Activated T-cell treated with anti-CD3 and anti-CD28 coated beads, Interleukin-2, amount 50 U/mL, for 4 hours (primary cell): ENCODE data around the gene AHSG. TPM values are rescaled to one million over a fixed set of nuclear protein-coding genes. Genes with fewer than 3 reads are reported as not detected.

Source experiments
- ATAC-seq, 2 donors: fragments of 200-7000 bp; cut with Tn5 transposase; one replicate each; pipeline ENCODE4 v1.10.0; 2021
- DNase-seq: peaks from one replicate; pipeline ENCODE4 v3.0.0-alpha.2; 2020
- H3K27me3 Mint-ChIP-seq: one replicate; pipeline ENCODE4 v1.8.0; 2021; ENCODE audit warnings: low read depth, mixed read lengths
- H3K36me3 Mint-ChIP-seq: one replicate; pipeline ENCODE4 v1.8.0; 2022; ENCODE audit warnings: mixed read lengths; ENCODE audit not compliant: insufficient read depth
- H3K4me1 Mint-ChIP-seq: one replicate; pipeline ENCODE4 v1.8.0; 2021; ENCODE audit warnings: low read depth, mixed read lengths
- H3K4me3 Mint-ChIP-seq: one replicate; pipeline ENCODE4 v1.8.0; 2021; ENCODE audit warnings: mild to moderate bottlenecking, moderate library complexity, mixed read lengths
- H3K9me3 Mint-ChIP-seq: one replicate; pipeline ENCODE4 v1.8.0; 2021; ENCODE audit warnings: mixed read lengths
- total RNA-seq, 3 donors: library from RNA; stranded (reverse); gene quantifications; one replicate each; pipeline ENCODE4 v1.2.1, GENCODE V29; 2021

Gene AHSG
- total RNA-seq, 3 donors from 2014 or later, result 0.66 to 0.86 (median 0.84) TPM

- DNase-seq (no peak), ATAC-seq (no peak)
- Mint-ChIP-seq H3K9me3 (no peaks in the 10 kb centered on the region), H3K4me3 (no peak overlapping the region), H3K4me1 (no peaks in the 10 kb centered on the region), H3K27me3 (peaks cover 2% of the 10 kb centered on the region), H3K36me3 (no peaks in the 10 kb centered on the region)
Measured at GRCh38 chr3:186600896-186601295, 12.0 kb upstream of the AHSG start.

GRCh38 chr3:186603159-186603558, 9.7 kb upstream of the AHSG start:
- no peaks in the 10 kb centered on the region for H3K36me3 Mint-ChIP-seq
- DNase-seq (no peak), ATAC-seq (no peak)
- no peaks in the 10 kb centered on the region for H3K9me3 Mint-ChIP-seq
- H3K4me1 Mint-ChIP-seq, result no peaks in the 10 kb centered on the region
- peaks cover 2% of the 10 kb centered on the region for H3K27me3 Mint-ChIP-seq
- H3K4me3 Mint-ChIP-seq, result no peak overlapping the region

- no peaks in the 10 kb centered on the region for H3K4me1 Mint-ChIP-seq
- ATAC-seq (no peak), DNase-seq (no peak)
- H3K4me3 Mint-ChIP-seq, result no peak overlapping the region
- no peaks in the 10 kb centered on the region for H3K27me3 Mint-ChIP-seq
- no peaks in the 10 kb centered on the region for H3K9me3 Mint-ChIP-seq
- no peaks in the 10 kb centered on the region for H3K36me3 Mint-ChIP-seq
Measured at GRCh38 chr3:186605078-186605477, 7.8 kb upstream of the AHSG start.

GRCh38 chr3:186605561-186606545, 7.0 kb upstream of the AHSG start:
- DNase-seq, result no peak
- no peaks in the 10 kb centered on the region for H3K4me1 Mint-ChIP-seq
- H3K4me3 Mint-ChIP-seq, result no peak overlapping the region

GRCh38 chr3:186608624-186609215, 4.1 kb upstream of the AHSG start:
- Mint-ChIP-seq H3K4me3 (no peak overlapping the region), H3K4me1 (no peaks in the 10 kb centered on the region), H3K9me3 (no peaks in the 10 kb centered on the region), H3K36me3 (no peaks in the 10 kb centered on the region), H3K27me3 (no peaks in the 10 kb centered on the region)
- no peak for DNase-seq
- ATAC-seq, result no peak

More at GRCh38 chr3:186605561-186606545, 7.0 kb upstream of the AHSG start:
- H3K9me3 Mint-ChIP-seq, result no peaks in the 10 kb centered on the region
- no peaks in the 10 kb centered on the region for H3K36me3 Mint-ChIP-seq
- ATAC-seq, result no peak
- no peaks in the 10 kb centered on the region for H3K27me3 Mint-ChIP-seq

GRCh38 chr3:186609247-186609868, 3.5 kb upstream of the AHSG start:
- Mint-ChIP-seq H3K27me3 (peaks cover 1% of the 10 kb centered on the region), H3K9me3 (no peaks in the 10 kb centered on the region), H3K4me3 (no peak overlapping the region), H3K36me3 (no peaks in the 10 kb centered on the region), H3K4me1 (peaks cover 2% of the 10 kb centered on the region)
- no peak for DNase-seq
- ATAC-seq, result no peak

- Mint-ChIP-seq H3K27me3 (peaks cover 9% of the 10 kb centered on the region), H3K4me1 (peaks cover 13% of the 10 kb centered on the region), H3K9me3 (no peaks in the 10 kb centered on the region), H3K36me3 (no peaks in the 10 kb centered on the region), H3K4me3 (no peak overlapping the region)
- DNase-seq, result no peak
- ATAC-seq, result no peak
Measured at GRCh38 chr3:186612065-186612464, 795 bp upstream of the AHSG start.

- no peak overlapping the region for H3K4me3 Mint-ChIP-seq
- DNase-seq, result no peak
- ATAC-seq, result no peak
- H3K36me3 Mint-ChIP-seq, result no peaks in the 10 kb centered on the region
- H3K4me1 Mint-ChIP-seq, result peaks cover 17% of the 10 kb centered on the region
- H3K27me3 Mint-ChIP-seq, result peaks cover 24% of the 10 kb centered on the region
- H3K9me3 Mint-ChIP-seq, result no peaks in the 10 kb centered on the region
Measured at GRCh38 chr3:186613637-186614265, 891 bp downstream of the AHSG start.

GRCh38 chr3:186614266-186614596, 1.4 kb downstream of the AHSG start:
- Mint-ChIP-seq H3K4me1 (peaks cover 17% of the 10 kb centered on the region), H3K9me3 (no peaks in the 10 kb centered on the region), H3K4me3 (peak overlapping the region; percentile 40), H3K27me3 (peaks cover 26% of the 10 kb centered on the region), H3K36me3 (no peaks in the 10 kb centered on the region)
- DNase-seq (no peak), ATAC-seq (no peak)

GRCh38 chr3:186614597-186615483, 2.0 kb downstream of the AHSG start:
- H3K36me3 Mint-ChIP-seq, result no peaks in the 10 kb centered on the region
- DNase-seq (peak; percentile 72), ATAC-seq (peak; percentile 53 to 59)
- peak overlapping the region; percentile 40 for H3K4me3 Mint-ChIP-seq
- H3K9me3 Mint-ChIP-seq, result no peaks in the 10 kb centered on the region
- peaks cover 26% of the 10 kb centered on the region for H3K27me3 Mint-ChIP-seq
- H3K4me1 Mint-ChIP-seq, result peaks cover 17% of the 10 kb centered on the region

- peaks cover 31% of the 10 kb centered on the region for H3K27me3 Mint-ChIP-seq
- H3K9me3 Mint-ChIP-seq, result no peaks in the 10 kb centered on the region
- no peak overlapping the region for H3K4me3 Mint-ChIP-seq
- peaks cover 17% of the 10 kb centered on the region for H3K4me1 Mint-ChIP-seq
- no peak for ATAC-seq
- DNase-seq, result no peak
- H3K36me3 Mint-ChIP-seq, result no peaks in the 10 kb centered on the region
Measured at GRCh38 chr3:186616299-186616617, 3.4 kb downstream of the AHSG start.

GRCh38 chr3:186617036-186617946, 4.4 kb downstream of the AHSG start:
- H3K4me3 Mint-ChIP-seq, result peak overlapping the region; percentile 68
- H3K4me1 Mint-ChIP-seq, result peaks cover 17% of the 10 kb centered on the region
- no peaks in the 10 kb centered on the region for H3K9me3 Mint-ChIP-seq
- peaks cover 31% of the 10 kb centered on the region for H3K27me3 Mint-ChIP-seq
- H3K36me3 Mint-ChIP-seq, result no peaks in the 10 kb centered on the region
- peak; percentile 79 for DNase-seq
- ATAC-seq, result peak; percentile 98 to 99
